DND-41 (cell line): ENCODE measurements around the gene HTR3D.
"Not testable (repeated sequence)": the region's sequence is repeated elsewhere in the genome, so short reads cannot be mapped to it uniquely, and the experiment has no call there.

Experiments
- ATAC-seq: fragments of 200-7000 bp; cut with Tn5 transposase; 3 replicates; pipeline ENCODE4 v1.9.1; 2021; ENCODE audit warnings: low read depth; ENCODE audit not compliant: insufficient read depth
- DNase-seq: peaks from one replicate; pipeline ENCODE4 v3.0.0-alpha.2; 2020
- H2AFZ ChIP-seq: 2 replicates; pipeline ENCODE4 v1.6.0; 2012; ENCODE audit warnings: low read depth, low read length
- H3K27ac ChIP-seq: 2 replicates; pipeline ENCODE4 v1.5.1; 2012; ENCODE audit warnings: low read length, inconsistent platforms
- H3K27me3 ChIP-seq: fragments of 200-600 bp; sonication (generic); 2 replicates; pipeline ENCODE4 v1.6.0; 2012; ENCODE audit warnings: low read length, mild to moderate bottlenecking, inconsistent platforms; ENCODE audit not compliant: insufficient read depth, poor library complexity
- H3K36me3 ChIP-seq: 2 replicates; pipeline ENCODE4 v1.5.1; 2012; ENCODE audit warnings: low read length, inconsistent platforms; ENCODE audit not compliant: insufficient read depth
- H3K4me1 ChIP-seq: 2 replicates; pipeline ENCODE4 v1.5.1; 2012; ENCODE audit warnings: mild to moderate bottlenecking, low read length; ENCODE audit not compliant: insufficient read depth
- H3K4me2 ChIP-seq: 2 replicates; pipeline ENCODE4 v1.6.0; 2012; ENCODE audit warnings: mild to moderate bottlenecking, moderate library complexity, low read length, inconsistent platforms; ENCODE audit not compliant: insufficient read depth
- H3K4me3 ChIP-seq, 2 experiments: fragments of 200-600 bp in 1 of 2; shearing (Covaris generic) in 1 of 2; 2 replicates each; pipeline ENCODE4 v1.5.1; 2012 to 2016; ENCODE audit warnings: inconsistent platforms in 2 of 2, low read length in 2 of 2, mild to moderate bottlenecking in 2 of 2, low read depth in 1 of 2, moderate library complexity in 1 of 2
- H3K79me2 ChIP-seq: 2 replicates; pipeline ENCODE4 v1.6.0; 2012; ENCODE audit warnings: low read length, inconsistent platforms; ENCODE audit not compliant: insufficient read depth
- H3K9ac ChIP-seq: 2 replicates; pipeline ENCODE4 v1.6.0; 2012; ENCODE audit warnings: low read depth, mild to moderate bottlenecking, inconsistent platforms, low read length, moderate library complexity
- H3K9me3 ChIP-seq: 2 replicates; pipeline ENCODE4 v1.5.1; 2012; ENCODE audit warnings: low read length, moderate library complexity, mild to moderate bottlenecking, inconsistent platforms; ENCODE audit not compliant: insufficient read depth, severe bottlenecking
- H4K20me1 ChIP-seq: 2 replicates; pipeline ENCODE4 v1.6.0; 2012; ENCODE audit warnings: low read length; ENCODE audit not compliant: insufficient read depth
- CTCF ChIP-seq: IDR thresholded peaks from 2 replicates; pipeline ENCODE4 v1.5.1; 2012; ENCODE audit warnings: borderline replicate concordance, low read length, moderate library complexity, mild to moderate bottlenecking; ENCODE audit not compliant: poor library complexity, severe bottlenecking; ENCODE audit errors: extremely low read depth
- EZH2 ChIP-seq: IDR thresholded peaks from 3 replicates; pipeline ENCODE4 v1.6.1; 2012; ENCODE audit warnings: borderline replicate concordance, low read depth, mild to moderate bottlenecking, moderate library complexity, low read length, inconsistent platforms; ENCODE audit not compliant: severe bottlenecking

HTR3D gene

GRCh38 chr3:184068344-184068743 lies 36.8 kb downstream of the HTR3D start:
- Histone ChIP-seq H3K9me3 (peaks cover 2% of the 10 kb centered on the region), H3K79me2 (no peaks in the 10 kb centered on the region), H2AFZ (no peak overlapping the region), H3K27me3 (no peaks in the 10 kb centered on the region), H3K4me1 (no peaks in the 10 kb centered on the region), H3K4me3 (no peak overlapping the region), H3K4me2 (no peak overlapping the region), H3K9ac (no peak overlapping the region), H3K27ac (no peak overlapping the region), H3K36me3 (no peaks in the 10 kb centered on the region), H4K20me1 (no peaks in the 10 kb centered on the region)
- DNase-seq (no peak), ATAC-seq (no peak)
- no peak for TF ChIP-seq CTCF
- no peak for TF ChIP-seq EZH2

- not testable (repeated sequence) for H4K20me1 ChIP-seq, H2AFZ ChIP-seq, H3K36me3 ChIP-seq, H3K4me3 ChIP-seq, H3K9ac ChIP-seq, H3K79me2 ChIP-seq, H3K27me3 ChIP-seq, H3K27ac ChIP-seq, DNase-seq, H3K4me2 ChIP-seq, H3K4me1 ChIP-seq, ATAC-seq, H3K9me3 ChIP-seq
Measured at GRCh38 chr3:184071142-184071541, 39.6 kb downstream of the HTR3D start.

- no peaks in the 10 kb centered on the region for H3K36me3 ChIP-seq
- H2AFZ ChIP-seq, result no peak overlapping the region
- no peak overlapping the region for H3K4me2 ChIP-seq
- ATAC-seq (no peak), DNase-seq (no peak)
- H3K27ac ChIP-seq, result no peak overlapping the region
- TF ChIP-seq CTCF (no peak), EZH2 (no peak)
- H3K9ac ChIP-seq, result no peak overlapping the region
- no peak overlapping the region for H3K4me3 ChIP-seq
- no peaks in the 10 kb centered on the region for H3K4me1 ChIP-seq
- no peaks in the 10 kb centered on the region for H3K27me3 ChIP-seq
- no peaks in the 10 kb centered on the region for H4K20me1 ChIP-seq
- peaks cover 2% of the 10 kb centered on the region for H3K9me3 ChIP-seq
- no peaks in the 10 kb centered on the region for H3K79me2 ChIP-seq
Measured at GRCh38 chr3:184073621-184074020, 42.1 kb downstream of the HTR3D start.

- H3K36me3 ChIP-seq, result no peaks in the 10 kb centered on the region
- no peak overlapping the region for H3K4me3 ChIP-seq
- H2AFZ ChIP-seq, result no peak overlapping the region
- H3K27me3 ChIP-seq, result no peaks in the 10 kb centered on the region
- H4K20me1 ChIP-seq, result no peaks in the 10 kb centered on the region
- no peak for TF ChIP-seq EZH2
- TF ChIP-seq CTCF, result no peak
- DNase-seq (no peak), ATAC-seq (no peak)
- H3K79me2 ChIP-seq, result no peaks in the 10 kb centered on the region
- peaks cover 2% of the 10 kb centered on the region for H3K9me3 ChIP-seq
- no peak overlapping the region for H3K4me2 ChIP-seq
- H3K4me1 ChIP-seq, result no peaks in the 10 kb centered on the region
- H3K27ac ChIP-seq, result no peak overlapping the region
- H3K9ac ChIP-seq, result no peak overlapping the region
Measured at GRCh38 chr3:184075901-184076300, 44.4 kb downstream of the HTR3D start.
